Muscle layer of colon (tissue), 2 donors: ENCODE data around the gene FBXL2.
"Not testable (repeated sequence)": the region's sequence is repeated elsewhere in the genome, so short reads cannot be mapped to it uniquely, and the experiment has no call there.

Experiments used
- H3K27ac ChIP-seq: one replicate; pipeline ENCODE4 v1.7.0; 2013; ENCODE audit warnings: low read depth, mild to moderate bottlenecking, low read length, moderate library complexity
- H3K27me3 ChIP-seq, 2 donors: one replicate each; pipeline ENCODE4 v1.7.0; 2013; ENCODE audit warnings: low read length in 2 of 2, mild to moderate bottlenecking in 2 of 2; ENCODE audit not compliant: insufficient read depth in 2 of 2, control insufficient read depth in 1 of 2
- H3K36me3 ChIP-seq: one replicate; pipeline ENCODE4 v1.7.0; 2013; ENCODE audit warnings: mild to moderate bottlenecking, low read length; ENCODE audit not compliant: insufficient read depth
- H3K4me1 ChIP-seq: one replicate; pipeline ENCODE4 v1.7.0; 2013; ENCODE audit warnings: mild to moderate bottlenecking, low read length; ENCODE audit not compliant: insufficient read depth
- H3K4me3 ChIP-seq, 2 donors: one replicate each; pipeline ENCODE4 v1.7.0; 2013; ENCODE audit warnings: low read length in 2 of 2, low read depth in 1 of 2, mild to moderate bottlenecking in 1 of 2, moderate library complexity in 1 of 2
- H3K9ac ChIP-seq: one replicate; pipeline ENCODE4 v1.7.0; 2013; ENCODE audit warnings: low read length
- H3K9me3 ChIP-seq: one replicate; pipeline ENCODE4 v1.7.0; 2013; ENCODE audit warnings: mild to moderate bottlenecking, low read length
- donor health status: abdominal sarcoma.
- donor health status: Adenocarcinoma of cecum.

The FBXL2 gene

DNA sequence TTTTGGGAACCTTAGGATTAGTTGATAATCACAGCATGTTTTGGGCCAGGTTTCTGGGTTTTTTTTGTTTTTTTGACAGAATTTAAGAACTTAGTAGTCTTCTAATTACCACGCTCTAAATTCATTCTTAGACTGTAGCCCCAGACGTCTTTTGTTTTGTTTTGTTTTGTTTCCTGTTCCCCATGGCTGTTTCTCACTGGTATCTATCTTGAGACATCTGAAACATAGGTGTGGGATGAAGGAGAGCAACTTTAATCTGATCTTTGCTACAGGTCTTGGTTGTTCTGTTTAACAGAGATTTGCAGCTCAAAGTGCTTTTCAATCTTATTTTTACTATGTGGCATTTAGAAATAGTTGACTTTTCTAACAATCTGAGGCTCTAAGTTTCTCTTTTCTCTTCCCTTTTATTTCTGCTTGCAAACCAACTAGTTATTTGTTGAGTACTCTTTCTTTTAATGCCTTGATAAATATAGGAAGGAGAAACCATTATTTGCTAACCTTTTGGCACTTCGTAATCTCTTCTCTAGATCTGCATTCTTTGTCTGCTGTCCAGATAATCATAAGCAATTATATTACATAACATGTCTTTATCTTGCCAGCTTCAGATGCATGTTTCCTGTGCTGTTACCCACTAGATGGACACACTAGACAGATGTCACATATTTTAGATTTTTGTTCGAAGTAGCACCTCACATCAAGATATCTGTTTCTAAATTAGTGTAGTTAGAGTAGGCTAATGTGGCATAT is 40.9 kb downstream of the FBXL2 start:
- Histone ChIP-seq H3K4me1 (no peaks in the 10 kb centered on the region), H3K27me3 (no peaks in the 10 kb centered on the region), H3K9me3 (no peaks in the 10 kb centered on the region), H3K4me3 (no peak overlapping the region), H3K27ac (no peak overlapping the region), H3K9ac (no peak overlapping the region), H3K36me3 (no peaks in the 10 kb centered on the region)

DNA sequence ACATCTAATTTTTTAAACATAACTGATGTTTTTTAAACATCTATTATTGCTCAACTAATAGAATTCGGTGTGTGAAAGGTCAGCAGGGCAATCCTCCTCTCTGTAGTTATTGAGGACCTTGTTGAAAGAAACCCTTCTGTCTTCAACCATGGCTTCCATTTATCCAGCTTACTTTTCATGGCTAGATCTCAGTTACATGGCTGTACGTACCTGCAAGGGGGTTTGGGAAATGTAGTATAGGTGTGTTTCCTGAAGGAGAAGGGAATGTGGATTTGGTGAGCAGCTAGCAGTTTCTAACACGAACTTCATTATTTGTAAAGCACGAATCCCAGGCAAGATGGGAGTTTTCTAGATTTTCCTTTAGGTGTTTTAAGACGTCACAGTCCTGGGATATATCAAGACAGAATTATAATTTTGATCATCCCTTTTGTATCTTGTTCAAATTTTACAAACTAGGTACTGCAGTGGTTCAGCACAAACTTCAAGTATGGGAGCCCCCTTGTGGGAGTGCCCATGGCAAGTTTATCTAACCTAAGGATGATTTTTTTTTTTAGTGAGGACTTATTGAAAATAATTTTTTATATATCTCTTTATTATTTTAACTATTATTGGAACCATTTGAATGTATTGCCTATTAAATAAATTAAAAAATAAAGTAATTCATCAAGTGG is 41.6 kb downstream of the FBXL2 start:
- H3K27ac ChIP-seq: no peak overlapping the region
- no peak overlapping the region for H3K9ac ChIP-seq
- H3K4me1 ChIP-seq: no peaks in the 10 kb centered on the region
- no peaks in the 10 kb centered on the region for H3K27me3 ChIP-seq
- no peaks in the 10 kb centered on the region for H3K9me3 ChIP-seq
- H3K36me3 ChIP-seq: no peaks in the 10 kb centered on the region
- no peak overlapping the region for H3K4me3 ChIP-seq

DNA sequence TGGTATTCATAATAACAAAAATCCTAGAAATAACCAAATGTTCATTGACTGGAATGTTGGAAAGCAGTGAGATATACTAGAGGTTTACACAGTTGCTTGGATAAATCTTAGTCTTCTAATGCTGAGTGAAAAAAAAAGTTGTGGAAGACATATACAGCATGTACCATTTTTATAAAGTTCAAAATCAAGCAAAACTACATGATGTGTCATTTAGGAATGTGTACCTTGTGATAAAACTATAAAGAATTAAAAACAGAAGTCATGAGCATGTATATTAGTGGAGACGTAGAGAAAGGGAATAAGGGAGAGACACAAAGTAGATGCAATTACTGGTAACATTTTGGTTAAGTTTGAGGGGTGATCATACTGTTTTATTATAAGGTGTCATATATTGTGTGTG is 45.2 kb downstream of the FBXL2 start:
- H3K36me3 ChIP-seq: no peaks in the 10 kb centered on the region
- no peaks in the 10 kb centered on the region for H3K4me1 ChIP-seq
- no peak overlapping the region for H3K27ac ChIP-seq
- no peak overlapping the region for H3K9ac ChIP-seq
- no peaks in the 10 kb centered on the region for H3K27me3 ChIP-seq
- no peak overlapping the region for H3K4me3 ChIP-seq
- H3K9me3 ChIP-seq: no peaks in the 10 kb centered on the region

DNA sequence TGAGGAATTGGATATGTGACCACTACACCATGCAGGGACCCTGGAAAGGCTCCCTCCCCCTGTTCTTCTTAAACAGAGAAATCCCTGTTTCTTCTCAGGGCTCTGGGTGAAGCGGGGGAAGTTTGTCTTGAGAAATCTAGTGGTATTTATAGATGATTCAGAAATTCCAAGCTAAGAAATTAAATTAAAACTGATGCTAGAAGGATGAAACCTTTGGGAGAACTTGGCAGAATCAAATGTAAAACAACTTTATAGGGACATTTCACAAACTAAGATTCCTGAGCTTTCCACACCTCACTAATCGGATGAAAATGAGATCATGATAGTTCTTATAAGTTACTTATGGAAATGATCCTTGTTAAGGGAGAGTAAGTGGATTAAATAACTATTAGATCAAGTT is 54.2 kb downstream of the FBXL2 start:
- H3K9me3 ChIP-seq: peaks cover 5% of the 10 kb centered on the region
- H3K4me3 ChIP-seq: no peak overlapping the region
- no peak overlapping the region for H3K9ac ChIP-seq
- no peaks in the 10 kb centered on the region for H3K4me1 ChIP-seq
- no peaks in the 10 kb centered on the region for H3K27me3 ChIP-seq
- no peak overlapping the region for H3K27ac ChIP-seq
- no peaks in the 10 kb centered on the region for H3K36me3 ChIP-seq

DNA sequence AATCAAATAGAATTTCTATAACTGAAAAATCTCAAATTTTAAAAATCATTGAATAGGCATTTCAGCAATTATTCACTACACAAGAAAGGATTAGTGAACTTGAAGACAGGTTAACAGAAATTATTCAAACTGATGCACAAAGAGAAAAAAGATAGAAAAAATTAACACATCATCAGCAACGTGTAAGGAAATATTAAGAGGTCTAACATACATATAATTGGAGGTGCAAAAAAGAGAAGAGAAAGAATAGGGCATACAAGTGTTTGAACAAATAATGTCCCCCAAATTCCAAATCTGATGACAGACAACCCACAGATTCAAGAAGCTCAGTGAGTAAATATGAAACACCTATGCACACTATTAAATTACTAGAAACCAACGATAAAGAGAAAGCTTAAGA is 57.1 kb downstream of the FBXL2 start:
- Histone ChIP-seq H3K9ac (no peak overlapping the region), H3K4me1 (no peaks in the 10 kb centered on the region), H3K9me3 (peaks cover 5% of the 10 kb centered on the region), H3K27ac (no peak overlapping the region), H3K4me3 (no peak overlapping the region), H3K36me3 (no peaks in the 10 kb centered on the region), H3K27me3 (no peaks in the 10 kb centered on the region)

DNA sequence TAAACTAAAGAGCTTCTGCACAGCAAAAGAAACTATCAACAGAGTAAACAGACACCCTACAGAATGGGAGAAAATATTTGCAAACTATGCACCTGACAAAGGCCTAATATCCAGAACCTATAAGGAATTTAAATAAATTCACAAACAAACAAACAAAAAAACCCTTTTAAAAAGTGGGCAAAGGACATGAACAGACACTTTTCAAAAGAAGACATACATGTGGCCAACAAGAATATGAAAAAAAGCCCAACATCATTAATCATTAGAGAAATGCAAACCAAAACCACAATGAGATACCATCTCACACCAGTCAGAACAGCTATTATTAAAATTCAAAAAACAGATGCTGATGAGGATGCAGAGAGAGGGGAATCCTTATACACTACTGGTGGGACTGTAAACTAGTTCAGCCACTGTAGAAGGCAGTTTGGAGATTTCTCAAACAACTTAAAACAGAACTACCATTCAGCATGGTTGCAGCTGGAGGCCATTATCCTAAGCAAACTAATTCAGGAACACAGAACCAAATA is 61.8 kb downstream of the FBXL2 start:
- not testable (repeated sequence) for H3K9ac ChIP-seq, H3K9me3 ChIP-seq, H3K4me1 ChIP-seq, H3K27me3 ChIP-seq, H3K27ac ChIP-seq, H3K4me3 ChIP-seq, H3K36me3 ChIP-seq

DNA sequence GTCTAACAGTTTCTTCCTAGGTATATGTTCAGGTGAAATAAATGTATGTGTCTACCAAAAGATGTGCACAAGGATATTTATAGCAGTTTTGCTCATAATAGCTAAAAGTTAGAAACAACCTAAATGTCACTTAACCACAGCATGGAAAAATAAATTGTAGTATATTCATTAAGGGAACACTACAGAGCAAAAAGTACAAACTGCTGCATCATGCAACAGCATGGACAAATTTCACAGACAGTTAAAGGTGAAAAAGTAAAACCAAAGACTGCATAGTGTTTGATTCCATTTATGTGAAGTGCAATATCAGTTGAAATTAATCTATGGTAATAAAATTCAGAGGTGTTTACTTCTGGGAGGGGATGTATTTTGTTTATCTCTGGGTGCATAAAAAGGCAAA is 62.5 kb downstream of the FBXL2 start:
- Histone ChIP-seq H3K27me3 (no peaks in the 10 kb centered on the region), H3K9ac (no peak overlapping the region), H3K27ac (no peak overlapping the region), H3K9me3 (no peaks in the 10 kb centered on the region), H3K36me3 (no peaks in the 10 kb centered on the region), H3K4me3 (no peak overlapping the region), H3K4me1 (no peaks in the 10 kb centered on the region)

DNA sequence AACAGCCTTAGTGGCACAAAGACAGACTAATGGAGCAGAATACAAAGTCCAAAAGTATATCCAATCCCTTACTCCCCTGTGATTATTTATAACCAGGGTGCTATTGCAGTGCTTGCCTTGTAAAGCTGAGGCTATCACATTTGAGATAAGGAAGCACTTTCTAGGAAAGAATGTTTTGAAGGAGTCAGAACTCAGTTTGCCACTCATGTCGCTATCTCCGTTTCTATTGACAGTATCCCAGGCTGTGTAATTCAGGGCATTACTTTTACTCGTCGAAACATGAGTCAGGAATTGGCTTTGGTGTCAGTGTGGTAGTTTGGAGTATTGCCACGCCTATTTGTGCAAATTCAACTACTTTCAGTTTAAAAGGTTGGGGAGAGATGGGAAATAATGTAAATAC is 78.4 kb downstream of the FBXL2 start:
- no peak overlapping the region for H3K9ac ChIP-seq
- no peak overlapping the region for H3K4me3 ChIP-seq
- H3K4me1 ChIP-seq: peaks cover 5% of the 10 kb centered on the region
- H3K27ac ChIP-seq: no peak overlapping the region
- no peaks in the 10 kb centered on the region for H3K9me3 ChIP-seq
- H3K36me3 ChIP-seq: no peaks in the 10 kb centered on the region
- H3K27me3 ChIP-seq: no peaks in the 10 kb centered on the region

DNA sequence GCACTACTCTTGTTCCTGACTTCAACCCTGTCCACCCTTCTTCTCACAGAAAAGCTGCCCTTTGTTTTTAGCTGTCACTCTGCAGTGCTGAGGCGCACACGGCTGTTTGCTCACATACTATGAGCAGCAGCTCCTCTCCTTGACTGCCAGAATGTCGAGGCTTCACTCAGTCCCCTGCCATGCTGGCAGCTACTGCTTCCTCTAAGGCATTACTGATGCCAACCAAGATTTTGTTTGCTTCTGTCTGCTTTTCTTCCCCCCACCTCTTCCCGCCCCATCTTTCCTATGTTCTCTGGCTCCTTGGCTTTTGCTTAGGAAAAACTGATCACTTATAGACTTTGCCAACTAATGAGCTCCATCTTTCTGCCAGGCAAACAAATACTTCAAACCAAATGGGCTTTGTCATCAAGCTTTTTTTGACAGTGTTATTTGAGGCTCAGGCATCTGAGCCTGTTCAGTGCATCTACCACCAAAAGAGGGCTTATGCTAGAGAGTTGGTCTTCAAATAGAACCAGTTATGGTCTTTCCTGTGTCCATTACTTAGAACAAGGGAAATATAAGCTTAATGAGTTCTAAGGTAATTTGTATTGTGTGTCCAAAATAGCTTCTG is 81.0 kb downstream of the FBXL2 start:
- no peak overlapping the region for H3K27ac ChIP-seq
- H3K4me3 ChIP-seq: no peak overlapping the region
- H3K4me1 ChIP-seq: peaks cover 5% of the 10 kb centered on the region
- H3K9me3 ChIP-seq: no peaks in the 10 kb centered on the region
- H3K36me3 ChIP-seq: no peaks in the 10 kb centered on the region
- no peak overlapping the region for H3K9ac ChIP-seq
- H3K27me3 ChIP-seq: no peaks in the 10 kb centered on the region

DNA sequence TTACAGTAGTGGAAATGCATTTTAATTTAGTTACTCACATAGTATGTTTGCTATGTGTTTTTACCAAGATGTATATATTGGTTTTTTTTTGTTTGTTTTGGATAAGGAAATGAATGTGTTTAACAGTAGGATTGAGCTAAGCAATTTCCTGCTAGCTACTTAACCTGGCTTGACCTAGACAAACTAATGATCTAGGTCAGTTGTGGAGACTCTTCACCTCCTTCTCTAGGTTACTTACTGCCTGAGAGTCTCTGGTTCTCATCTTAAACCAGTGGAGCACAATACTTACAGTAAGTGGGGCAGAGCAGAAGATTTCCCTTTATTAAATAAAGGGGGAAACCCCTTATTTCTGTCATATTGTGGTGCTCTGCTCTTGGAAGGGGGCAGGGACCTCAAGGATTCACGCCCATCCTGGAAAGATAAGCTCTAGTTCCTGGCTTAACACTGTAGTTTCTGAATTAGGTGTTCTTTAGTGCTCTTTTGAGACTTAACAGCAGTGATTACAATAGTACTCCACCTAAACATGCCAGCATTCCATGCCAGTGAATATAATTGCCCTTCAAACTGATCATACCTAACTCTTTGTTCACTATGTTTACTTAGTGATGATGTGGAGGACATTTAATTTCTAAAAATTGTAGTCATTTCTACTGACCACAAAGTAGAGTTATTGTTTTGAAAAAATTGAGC is 83.0 kb downstream of the FBXL2 start:
- H3K9me3 ChIP-seq: no peaks in the 10 kb centered on the region
- peaks cover 5% of the 10 kb centered on the region for H3K4me1 ChIP-seq
- H3K4me3 ChIP-seq: no peak overlapping the region
- no peaks in the 10 kb centered on the region for H3K36me3 ChIP-seq
- no peak overlapping the region for H3K9ac ChIP-seq
- H3K27me3 ChIP-seq: no peaks in the 10 kb centered on the region
- H3K27ac ChIP-seq: no peak overlapping the region

DNA sequence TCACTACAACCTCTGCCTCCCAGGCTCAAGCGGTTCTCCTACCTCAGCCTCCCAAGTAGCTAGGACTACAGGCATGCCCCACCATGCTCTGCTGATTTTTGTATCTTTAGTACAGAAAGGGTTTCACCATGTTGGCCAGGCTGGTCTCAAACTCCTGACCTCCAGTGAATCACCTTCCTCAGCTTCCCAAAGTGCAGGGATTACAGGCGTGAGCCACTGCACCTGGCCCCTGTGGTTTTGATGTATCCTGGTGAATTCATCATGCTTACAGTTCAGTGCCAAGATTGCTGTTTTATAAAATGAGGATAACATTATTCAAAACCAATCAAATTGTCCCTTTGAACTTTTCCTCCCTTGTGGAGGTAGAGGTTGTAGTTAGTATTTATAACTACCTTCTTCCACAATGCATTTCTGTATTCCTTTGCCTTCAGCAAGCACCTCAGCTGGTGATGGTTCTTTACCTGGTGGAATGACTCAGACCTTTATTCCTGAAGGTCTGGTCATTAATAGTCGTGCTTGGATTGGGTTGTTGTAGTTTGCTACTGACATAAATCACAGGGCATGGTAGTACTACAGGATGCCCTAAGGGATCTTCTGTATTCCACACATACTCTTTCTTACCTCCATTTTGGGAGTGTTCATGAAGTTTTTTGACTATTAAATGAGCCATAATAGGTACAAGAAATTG is 86.0 kb downstream of the FBXL2 start:
- H3K4me1 ChIP-seq: peaks cover 2% of the 10 kb centered on the region
- no peaks in the 10 kb centered on the region for H3K9me3 ChIP-seq
- no peaks in the 10 kb centered on the region for H3K36me3 ChIP-seq
- H3K27me3 ChIP-seq: no peaks in the 10 kb centered on the region
- H3K9ac ChIP-seq: no peak overlapping the region
- no peak overlapping the region for H3K27ac ChIP-seq
- no peak overlapping the region for H3K4me3 ChIP-seq
